ENCODE results near the gene RASSF8.
A peak's percentile ranks its signal among the peaks of the same experiment; 100 is the strongest.

Gene RASSF8

DNA sequence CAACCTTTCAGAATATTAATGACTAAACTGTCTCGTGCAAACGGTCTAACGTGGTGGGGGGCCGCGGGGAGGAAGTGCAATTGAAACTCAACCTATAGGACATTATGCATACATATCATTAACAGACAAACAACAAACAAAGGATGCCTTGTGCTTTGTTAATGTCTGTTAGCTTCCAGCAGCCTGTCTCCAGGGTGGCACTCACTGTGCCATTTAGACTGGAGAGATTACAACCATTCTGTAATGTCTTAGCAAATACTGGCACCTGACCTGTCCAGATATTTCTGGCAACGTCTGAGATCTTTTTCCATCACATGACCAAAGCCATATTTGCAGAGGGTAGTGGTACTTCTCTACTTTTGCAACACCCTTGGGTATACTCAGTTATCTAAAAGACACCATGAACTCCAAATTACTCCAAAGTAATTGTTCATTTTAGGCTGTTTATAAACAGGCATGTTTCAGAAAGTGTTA, 154.7 kb downstream of the RASSF8 start:
- no peak for DNase-seq

DNA sequence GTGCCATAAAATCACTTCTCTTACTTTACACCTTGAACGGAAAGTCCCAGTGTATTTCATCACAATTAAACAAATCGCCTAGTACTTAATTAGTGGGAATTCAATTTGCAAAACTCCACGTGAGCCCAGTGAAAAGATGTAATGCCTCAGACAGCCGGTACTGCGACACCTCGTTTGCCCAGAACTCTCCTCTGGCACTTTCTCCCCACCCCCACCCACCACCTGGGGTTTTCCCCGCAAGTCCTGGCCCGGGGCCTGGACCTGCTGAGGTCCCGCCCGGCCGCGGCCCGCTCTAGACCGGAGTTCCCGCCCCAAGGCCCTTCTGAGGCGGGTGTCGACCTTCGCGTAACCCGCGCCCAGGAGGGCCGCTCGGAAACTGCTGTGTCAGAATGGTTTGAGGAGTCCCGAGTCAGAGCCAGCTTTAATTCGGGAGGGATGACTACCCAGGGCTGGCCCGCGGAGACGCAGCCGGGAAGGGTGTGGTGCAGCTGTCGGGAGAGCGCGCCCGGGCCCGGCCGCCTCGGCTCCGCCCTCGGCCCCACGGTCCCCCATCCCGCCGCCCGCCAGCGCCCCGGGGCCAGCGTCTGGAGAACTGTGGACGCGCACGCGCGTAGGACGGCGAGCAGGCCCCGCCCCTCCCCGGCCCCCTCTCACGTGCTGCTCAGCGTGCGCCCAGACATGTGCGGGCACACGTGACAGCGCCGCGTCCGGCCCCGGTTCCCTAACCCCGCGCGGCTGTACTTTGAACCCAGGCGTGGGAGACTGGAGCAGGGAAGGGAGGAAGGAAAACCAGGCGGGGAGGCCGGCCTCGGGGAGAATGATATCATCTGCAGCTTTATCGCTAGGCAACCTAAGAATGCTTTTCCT, 155.6 kb downstream of the RASSF8 start:
- peak; percentile 87 for DNase-seq

- DNase-seq, result no peak
Observed at GRCh38 chr12:26114720-26115401, 156.4 kb downstream of the RASSF8 start.

- DNase-seq, result no peak
Observed at GRCh38 chr12:26116829-26117715, 158.6 kb downstream of the RASSF8 start.

GRCh38 chr12:26118308-26118707, 159.8 kb downstream of the RASSF8 start:
- DNase-seq, result no peak

- no peak for DNase-seq
Observed at GRCh38 chr12:26119391-26119989, 161.0 kb downstream of the RASSF8 start.

DNA sequence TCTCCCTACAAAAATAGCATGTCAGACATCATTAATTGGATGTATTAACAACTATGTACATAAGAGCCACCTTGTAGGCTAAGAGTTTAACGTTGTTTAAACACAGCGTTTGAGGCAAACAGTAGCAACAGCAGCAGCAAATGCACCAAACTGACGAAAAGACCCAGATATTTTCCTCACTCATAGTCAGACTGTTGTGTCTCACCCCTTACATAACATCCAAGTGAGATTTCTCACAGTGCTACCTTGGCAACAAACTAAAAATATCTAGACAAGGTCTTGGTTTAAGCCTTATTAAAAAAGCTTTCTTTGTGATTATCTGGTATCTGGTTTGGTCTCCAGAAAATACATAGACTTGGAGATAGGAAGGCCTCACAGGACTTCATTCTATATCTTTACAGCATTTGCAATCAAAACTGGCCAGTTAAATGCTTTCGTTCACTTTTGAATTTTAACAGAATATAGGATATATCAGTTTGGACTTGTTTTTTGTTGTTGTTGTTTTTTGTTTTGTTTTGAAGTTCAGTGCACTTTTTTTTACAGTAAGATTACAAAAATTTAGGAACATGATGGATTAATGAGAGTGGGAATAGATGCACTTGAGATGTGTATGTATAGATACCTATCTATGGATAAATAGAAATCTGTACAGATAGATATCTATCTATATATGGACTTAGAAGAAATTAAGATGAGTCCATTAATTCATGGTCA, 162.2 kb downstream of the RASSF8 start:
- DNase-seq, result no peak

GRCh38 chr12:26121323-26122060, 163.0 kb downstream of the RASSF8 start:
- DNase-seq, result no peak

DNA sequence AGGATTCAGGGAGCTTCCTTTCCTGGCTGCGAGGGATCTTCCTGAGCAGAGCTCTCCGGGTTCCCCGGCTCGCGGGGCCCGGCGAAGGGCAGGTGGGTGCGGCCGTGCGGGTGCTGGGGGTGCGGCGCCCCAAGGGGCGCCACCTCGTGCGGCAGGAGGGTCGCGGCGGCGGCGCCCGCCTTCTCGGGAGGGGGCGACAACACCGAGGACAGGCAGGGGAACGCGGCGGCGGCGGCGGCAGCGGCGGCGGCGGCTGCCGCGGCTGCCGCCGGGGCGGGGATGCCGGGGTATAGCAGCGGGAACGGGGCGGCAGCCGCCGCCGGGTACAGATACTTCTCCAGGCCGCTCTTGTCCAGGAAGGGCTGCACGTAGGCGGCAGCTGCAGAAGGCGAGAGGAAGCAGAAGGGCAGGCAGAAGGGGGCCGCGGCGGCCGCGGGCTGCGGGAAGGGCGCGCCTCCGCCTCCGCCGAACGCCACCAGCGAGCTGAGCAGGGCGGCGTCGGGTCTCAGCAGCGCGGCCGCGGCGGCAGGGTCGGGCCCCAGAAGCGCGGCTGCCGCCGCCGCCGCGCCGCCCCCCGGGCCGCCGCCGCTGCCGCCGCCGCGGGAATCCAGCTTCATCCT, 163.7 kb downstream of the RASSF8 start:
- peak; percentile 40 for DNase-seq

DNA sequence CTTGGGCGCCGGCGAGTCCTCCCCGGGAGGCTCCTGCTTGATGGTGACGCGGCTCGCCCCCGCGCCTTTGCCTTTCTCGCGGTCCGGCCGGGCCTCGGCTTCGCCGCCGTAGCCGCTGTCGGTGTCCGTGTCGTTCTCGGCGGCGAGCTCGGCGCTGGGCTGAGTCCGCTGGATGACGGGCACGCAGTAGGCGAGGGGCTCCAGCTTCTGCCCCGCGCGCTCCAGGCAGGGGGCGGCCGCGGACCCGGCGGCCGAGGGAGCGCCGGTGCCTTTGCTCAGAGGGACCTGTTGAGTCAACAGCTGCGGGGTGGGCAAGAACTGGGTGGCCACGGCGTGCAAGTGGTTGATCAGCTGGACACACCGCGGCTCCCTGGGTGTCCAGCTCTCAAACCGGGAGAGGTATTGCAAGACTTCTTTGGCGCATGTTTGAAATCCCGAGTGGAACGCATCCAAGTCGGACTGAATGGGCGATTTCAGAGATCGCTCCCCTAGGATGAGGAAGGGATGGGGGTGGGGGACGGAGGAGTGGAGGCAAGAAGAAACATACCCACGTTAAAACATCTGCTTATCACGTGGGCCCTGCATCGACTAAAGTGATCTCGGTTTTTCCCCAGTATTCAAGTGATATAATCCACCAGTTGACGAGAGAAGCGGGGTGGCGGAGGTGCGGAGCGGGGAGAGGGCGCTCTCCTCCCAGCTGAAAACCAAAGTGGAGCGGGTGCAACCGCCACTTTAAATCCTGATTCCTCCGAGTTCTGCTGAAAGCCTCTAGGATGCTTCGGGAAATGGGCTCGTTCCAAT, 164.4 kb downstream of the RASSF8 start:
- peak; percentile 36 for DNase-seq

DNA sequence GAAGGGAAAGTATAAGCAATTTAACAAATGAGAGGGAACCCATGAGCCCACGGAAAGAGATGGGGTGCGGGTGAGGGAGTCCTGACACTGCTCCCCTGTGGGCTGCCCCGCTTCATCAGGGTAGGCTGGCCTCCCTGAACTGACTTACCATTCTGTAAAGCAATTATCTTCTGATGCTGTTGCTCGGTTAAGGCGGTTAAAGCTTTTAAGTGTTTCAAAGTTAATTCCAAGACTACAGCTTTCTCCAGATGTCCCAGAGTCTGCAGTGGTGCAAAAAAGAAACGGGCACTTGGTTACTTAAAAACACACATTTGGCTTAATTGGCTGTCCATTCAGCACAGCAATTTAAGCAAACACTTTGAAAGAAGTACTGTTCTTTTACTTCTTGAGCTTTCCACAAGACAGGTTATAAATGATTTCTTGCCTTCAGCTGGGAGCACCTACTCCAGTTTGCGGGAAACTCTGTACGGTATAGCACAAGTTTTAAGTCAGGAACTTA, 165.0 kb downstream of the RASSF8 start:
- no peak for DNase-seq

DNA sequence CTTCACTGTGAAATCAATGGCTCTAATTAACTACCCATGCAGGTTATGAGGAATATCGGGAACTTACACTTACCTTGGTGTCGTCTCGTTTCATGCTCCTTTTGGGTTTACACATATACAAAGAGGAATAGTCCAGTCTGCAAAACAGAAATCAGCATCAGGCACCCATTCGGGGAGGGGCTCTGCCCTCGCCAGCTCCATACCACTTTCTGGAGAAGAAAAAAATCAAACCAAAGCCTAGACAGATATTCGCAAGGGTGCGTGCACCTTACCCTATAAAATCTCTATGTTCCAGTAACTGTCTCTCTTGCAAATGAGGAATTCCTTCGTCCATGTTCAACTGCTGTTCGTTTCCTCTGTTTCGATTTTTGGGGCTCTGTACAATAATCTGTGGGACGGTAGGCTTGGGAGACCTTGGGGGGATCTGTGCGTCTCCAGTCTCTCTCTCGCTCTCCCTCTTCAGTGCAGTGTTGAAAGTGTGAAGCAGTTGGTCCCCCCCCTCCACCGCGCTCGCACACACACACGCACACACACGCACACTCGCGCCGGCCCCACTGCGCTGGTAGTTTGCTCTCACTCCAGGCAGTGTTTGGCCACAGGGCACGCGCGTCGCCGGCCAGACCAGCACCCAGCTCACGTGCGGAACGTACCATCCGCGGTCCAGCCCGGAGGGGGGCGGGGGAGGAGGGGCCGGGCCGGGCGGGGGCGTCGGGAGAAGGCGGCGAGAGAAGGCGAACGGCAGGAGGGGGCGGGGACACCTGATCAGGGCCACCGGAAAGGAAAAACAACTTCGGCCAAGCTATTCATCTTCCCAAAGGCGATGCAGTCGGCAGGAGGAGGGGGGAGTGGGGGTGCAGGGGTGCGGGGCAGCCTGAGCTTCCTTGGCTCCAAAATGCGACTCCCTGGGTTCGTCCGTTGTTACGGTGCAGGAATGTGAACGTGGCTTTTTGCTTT, 166.2 kb downstream of the RASSF8 start, which contains the start of gene BHLHE41:
Gene BHLHE41, minus strand, starts transcription at position 592 of the 954 bp plus-strand sequence. Its CDS starts 258 bp downstream, at position 334.
- DNase-seq, result peak; percentile 20

DNA sequence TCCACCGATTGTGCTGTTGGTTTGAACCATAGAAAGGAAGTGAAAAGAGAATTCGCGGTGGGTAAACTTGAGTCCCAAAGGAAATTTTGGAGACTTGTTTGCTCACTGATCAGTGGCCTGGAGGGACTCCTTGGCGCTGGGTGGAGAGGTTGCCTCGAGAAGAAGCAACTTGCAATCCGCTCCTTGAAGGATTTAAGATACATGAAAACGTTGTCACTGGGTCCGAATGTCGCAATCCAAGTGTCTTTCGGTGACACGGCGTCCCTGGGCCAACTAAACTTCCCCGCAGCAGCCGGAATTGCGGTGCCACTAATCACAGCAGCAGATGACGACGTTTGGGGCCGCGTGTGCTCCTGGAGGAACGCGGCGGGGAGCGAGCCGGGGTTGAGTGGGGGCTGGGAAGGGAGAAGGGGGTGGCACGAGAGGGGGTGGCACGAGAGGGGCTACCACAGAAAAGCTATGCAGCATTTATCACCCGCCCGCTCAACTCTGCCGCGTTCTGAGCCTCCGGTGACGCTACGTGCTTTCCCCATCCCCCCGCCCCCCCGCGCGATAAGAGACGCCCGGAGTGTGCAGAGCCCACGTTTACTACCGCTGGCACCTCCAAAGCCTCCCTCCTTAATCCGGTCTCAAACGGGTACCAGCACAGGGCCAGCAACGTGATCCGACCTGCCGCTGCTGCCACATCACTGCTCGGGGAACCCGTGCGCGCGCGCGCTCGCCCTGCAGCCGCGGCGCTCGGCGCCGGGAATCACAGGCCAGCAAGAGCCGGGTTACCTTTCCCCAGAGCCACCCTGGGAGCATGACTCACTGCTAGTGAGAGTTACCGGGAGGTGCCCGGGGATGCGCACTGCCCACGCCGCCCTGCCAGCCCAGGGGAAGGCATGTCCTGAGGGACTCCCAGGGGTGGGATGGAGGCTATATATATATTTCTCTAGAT, 167.2 kb downstream of the RASSF8 start:
- peak; percentile 67 for DNase-seq

DNA sequence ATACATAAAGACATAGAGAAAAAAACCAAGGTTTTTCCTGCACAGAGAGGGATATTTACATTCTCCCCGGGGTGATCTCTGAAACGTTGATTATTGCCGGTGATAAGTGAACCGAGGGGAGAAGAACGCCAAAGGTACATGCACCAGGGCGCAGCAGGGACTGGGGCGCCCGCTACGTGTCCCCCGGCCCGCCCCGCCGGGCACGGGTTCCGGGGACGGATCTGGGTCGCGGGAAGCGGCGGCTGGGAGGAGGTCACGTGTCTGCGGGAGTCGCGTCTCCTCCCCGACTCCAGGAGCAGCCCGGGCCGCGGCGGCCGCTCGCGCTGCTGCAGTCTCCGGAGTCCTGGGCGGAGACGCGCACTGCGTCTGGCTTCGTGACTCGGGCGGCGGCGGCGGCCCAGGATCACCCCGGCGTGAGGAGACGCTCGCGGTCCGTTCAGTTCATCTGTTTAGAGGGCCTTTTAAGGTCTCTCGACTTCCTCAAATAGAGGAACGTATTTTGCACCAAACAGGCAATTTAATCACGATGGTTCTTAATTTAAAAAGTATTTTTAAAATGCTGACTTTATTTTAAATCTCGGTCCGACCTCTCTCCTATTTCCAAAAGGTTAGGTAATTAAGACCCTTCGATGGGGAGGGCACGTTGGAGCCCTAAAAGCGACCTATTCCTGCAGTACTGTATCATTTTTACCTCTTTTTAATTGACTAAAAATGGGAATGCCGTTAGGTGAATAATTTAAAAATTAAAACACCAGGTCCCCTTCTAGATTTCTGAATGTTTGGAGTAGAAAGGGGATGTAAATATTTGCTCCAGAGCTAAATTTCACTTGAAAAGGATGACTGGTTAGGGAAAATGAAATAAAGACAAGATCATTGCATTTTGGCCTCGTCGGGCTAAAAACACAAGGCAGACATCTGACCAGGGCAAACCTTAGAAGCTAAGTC, 168.1 kb downstream of the RASSF8 start:
- DNase-seq, result peak; percentile 64

GRCh38 chr12:26127404-26127803, 168.9 kb downstream of the RASSF8 start:
- DNase-seq, result no peak

- DNase-seq, result no peak
Observed at GRCh38 chr12:26128168-26128567, 169.7 kb downstream of the RASSF8 start.

Measured in stimulated activated CD4-positive, alpha-beta T cell treated with anti-CD3 and anti-CD28 coated beads, Interleukin-15, amount 100 ng/mL, for 24 hours (primary cell).